HAP-1 (cell line): ENCODE data around the gene HSF5.

ENCODE experiments used
- DNase-seq, 2 experiments: peaks; one replicate each; pipeline ENCODE4 v3.0.0-alpha.2; 2016 to 2020; ENCODE audit warnings: low spot score in 2 of 2
- H3K27me3 ChIP-seq: fragments of 250-450 bp; sonication (Bioruptor Pico); 2 replicates; pipeline ENCODE4 v1.5.1; 2020; ENCODE audit warnings: low read depth, mild to moderate bottlenecking, moderate library complexity
- H3K36me3 ChIP-seq: fragments of 250-450 bp; sonication (Bioruptor Pico); replicated peaks from 2 replicates; pipeline ENCODE4 v1.5.1; 2020; ENCODE audit warnings: mild to moderate bottlenecking
- H3K4me1 ChIP-seq: fragments of 250-450 bp; sonication (Bioruptor Pico); 2 replicates; pipeline ENCODE4 v1.5.1; 2020; ENCODE audit warnings: mild to moderate bottlenecking
- H3K4me3 ChIP-seq: fragments of 250-450 bp; sonication (Bioruptor Pico); 2 replicates; pipeline ENCODE4 v1.5.1; 2020; ENCODE audit warnings: mild to moderate bottlenecking, moderate library complexity
- H3K9me3 ChIP-seq: fragments of 250-450 bp; sonication (Bioruptor Pico); 2 replicates; pipeline ENCODE4 v1.5.1; 2020; ENCODE audit warnings: mild to moderate bottlenecking, moderate library complexity
- in situ Hi-C: fragments of 300-500 bp; cut with MboI; formaldehyde crosslinking; loops from 3 replicates; pipeline ENCODE4 v1.14.3; 2020; ENCODE audit warnings: low sequenced_read_pairs, inconsistent platforms, mixed read lengths

Gene HSF5

GRCh38 chr17:58427807-58428206 lies 60.4 kb downstream of the HSF5 start:
- no peak for DNase-seq
- Histone ChIP-seq H3K27me3 (peaks cover 5% of the 10 kb centered on the region), H3K9me3 (no peaks in the 10 kb centered on the region), H3K36me3 (no peaks in the 10 kb centered on the region), H3K4me1 (no peaks in the 10 kb centered on the region), H3K4me3 (no peak overlapping the region)
- in situ Hi-C loops: no loop called here

- Histone ChIP-seq H3K36me3 (no peaks in the 10 kb centered on the region), H3K27me3 (peaks cover 33% of the 10 kb centered on the region), H3K4me1 (peaks cover 6% of the 10 kb centered on the region), H3K4me3 (no peak overlapping the region), H3K9me3 (no peaks in the 10 kb centered on the region)
- in situ Hi-C loops: no loop called here
- no peak for DNase-seq
Observed at GRCh38 chr17:58421711-58422110, 66.5 kb downstream of the HSF5 start.

GRCh38 chr17:58420827-58421226 lies 67.4 kb downstream of the HSF5 start:
- peaks cover 33% of the 10 kb centered on the region for H3K27me3 ChIP-seq
- in situ Hi-C loops: no loop called here
- H3K4me3 ChIP-seq: no peak overlapping the region
- no peak for DNase-seq
- peaks cover 12% of the 10 kb centered on the region for H3K4me1 ChIP-seq
- no peaks in the 10 kb centered on the region for H3K9me3 ChIP-seq
- H3K36me3 ChIP-seq: no peaks in the 10 kb centered on the region

GRCh38 chr17:58417300-58418092 lies 70.7 kb downstream of the HSF5 start, which contains the start of gene RNF43:
TSS of gene RNF43 (minus strand) at chr17:58417534. CDS start at chr17:58415577, 1,957 bp downstream.
- H3K9me3 ChIP-seq: no peaks in the 10 kb centered on the region
- peak; percentile 94 to 96 for DNase-seq
- in situ Hi-C loops: loop anchor here (5.0 kb wide), 1 partner anchor 65 kb away; the partner anchor contains the start of gene SUPT4H1
- no peaks in the 10 kb centered on the region for H3K36me3 ChIP-seq
- peaks cover 33% of the 10 kb centered on the region for H3K27me3 ChIP-seq
- peak within 1 kb of the TSS; percentile 12 for H3K4me3 ChIP-seq
- H3K4me1 ChIP-seq: peaks cover 12% of the 10 kb centered on the region

GRCh38 chr17:58416937-58417299 lies 71.3 kb downstream of the HSF5 start:
- Histone ChIP-seq H3K36me3 (no peaks in the 10 kb centered on the region), H3K4me3 (peak overlapping the region; percentile 12), H3K4me1 (peaks cover 12% of the 10 kb centered on the region), H3K9me3 (no peaks in the 10 kb centered on the region), H3K27me3 (peaks cover 38% of the 10 kb centered on the region)
- no peak for DNase-seq
- in situ Hi-C loops: loop anchor here (5.0 kb wide), 1 partner anchor 65 kb away; the partner anchor contains the start of gene SUPT4H1

- in situ Hi-C loops: loop anchor here (5.0 kb wide), 1 partner anchor 64 kb away; the partner anchor contains the start of gene SUPT4H1
- H3K36me3 ChIP-seq: no peaks in the 10 kb centered on the region
- peaks cover 37% of the 10 kb centered on the region for H3K27me3 ChIP-seq
- H3K4me3 ChIP-seq: peak overlapping the region; percentile 12; the same call in 1 of the 2 replicates
- H3K4me1 ChIP-seq: peaks cover 12% of the 10 kb centered on the region
- no peaks in the 10 kb centered on the region for H3K9me3 ChIP-seq
- DNase-seq: no peak
Observed at GRCh38 chr17:58416396-58416795, 71.8 kb downstream of the HSF5 start.

GRCh38 chr17:58415371-58416055 lies 72.7 kb downstream of the HSF5 start:
- peaks cover 37% of the 10 kb centered on the region for H3K27me3 ChIP-seq
- DNase-seq: no peak
- no peak overlapping the region for H3K4me3 ChIP-seq
- no peaks in the 10 kb centered on the region for H3K36me3 ChIP-seq
- H3K4me1 ChIP-seq: peaks cover 12% of the 10 kb centered on the region
- no peaks in the 10 kb centered on the region for H3K9me3 ChIP-seq
- in situ Hi-C loops: loop anchor here (5.0 kb wide), 1 partner anchor 63 kb away; the partner anchor contains the start of gene SUPT4H1

GRCh38 chr17:58414596-58414997 lies 73.6 kb downstream of the HSF5 start:
- no peak overlapping the region for H3K4me3 ChIP-seq
- H3K4me1 ChIP-seq: peaks cover 12% of the 10 kb centered on the region
- peaks cover 30% of the 10 kb centered on the region for H3K27me3 ChIP-seq
- no peaks in the 10 kb centered on the region for H3K9me3 ChIP-seq
- in situ Hi-C loops: no loop called here
- H3K36me3 ChIP-seq: no peaks in the 10 kb centered on the region
- DNase-seq: no peak

GRCh38 chr17:58413684-58414083 lies 74.5 kb downstream of the HSF5 start:
- H3K36me3 ChIP-seq: no peaks in the 10 kb centered on the region
- no peaks in the 10 kb centered on the region for H3K9me3 ChIP-seq
- H3K4me3 ChIP-seq: no peak overlapping the region
- H3K4me1 ChIP-seq: peaks cover 12% of the 10 kb centered on the region
- no peak for DNase-seq
- in situ Hi-C loops: no loop called here
- peaks cover 28% of the 10 kb centered on the region for H3K27me3 ChIP-seq

- peaks cover 31% of the 10 kb centered on the region for H3K27me3 ChIP-seq
- peaks cover 12% of the 10 kb centered on the region for H3K4me1 ChIP-seq
- in situ Hi-C loops: no loop called here
- no peaks in the 10 kb centered on the region for H3K9me3 ChIP-seq
- H3K36me3 ChIP-seq: no peaks in the 10 kb centered on the region
- H3K4me3 ChIP-seq: no peak overlapping the region
- no peak for DNase-seq
Observed at GRCh38 chr17:58412961-58413586, 75.1 kb downstream of the HSF5 start.

- H3K4me3 ChIP-seq: no peak overlapping the region
- H3K9me3 ChIP-seq: no peaks in the 10 kb centered on the region
- no peaks in the 10 kb centered on the region for H3K36me3 ChIP-seq
- H3K27me3 ChIP-seq: peaks cover 31% of the 10 kb centered on the region
- peaks cover 10% of the 10 kb centered on the region for H3K4me1 ChIP-seq
- in situ Hi-C loops: no loop called here
- no peak for DNase-seq
Observed at GRCh38 chr17:58412064-58412703, 76.0 kb downstream of the HSF5 start.

- peaks cover 31% of the 10 kb centered on the region for H3K27me3 ChIP-seq
- H3K36me3 ChIP-seq: no peaks in the 10 kb centered on the region
- in situ Hi-C loops: no loop called here
- no peaks in the 10 kb centered on the region for H3K9me3 ChIP-seq
- H3K4me3 ChIP-seq: no peak overlapping the region
- H3K4me1 ChIP-seq: 0 out of 2 replicates have a peak, but pooled peaks cover 3% of the 10 kb centered on the region
- no peak for DNase-seq
Observed at GRCh38 chr17:58411408-58411894, 76.8 kb downstream of the HSF5 start.

GRCh38 chr17:58410714-58411407 lies 77.3 kb downstream of the HSF5 start:
- Histone ChIP-seq H3K27me3 (peaks cover 31% of the 10 kb centered on the region), H3K4me1 (no peaks in the 10 kb centered on the region), H3K9me3 (no peaks in the 10 kb centered on the region), H3K4me3 (no peak overlapping the region), H3K36me3 (no peaks in the 10 kb centered on the region)
- no peak for DNase-seq
- in situ Hi-C loops: no loop called here
